IMR-90 (cell line): ENCODE data around the gene CCR5. TPM values are rescaled to one million over a fixed set of nuclear protein-coding genes. Genes with fewer than 3 reads are reported as not detected.
"Not testable (repeated sequence)": the region's sequence is repeated elsewhere in the genome, so short reads cannot be mapped to it uniquely, and the experiment has no call there.

Source experiments
- ATAC-seq: fragments of 200-7000 bp; cut with Tn5 transposase; 2 replicates; pipeline ENCODE4 v1.9.1; 2020; ENCODE audit warnings: low read depth, mild to moderate bottlenecking, moderate library complexity
- BruUV-seq: library from RNA; stranded (reverse); fragments of 400-500 nt; replicated peaks from 2 replicates; lab custom pipeline; 2021; lab: Mats Ljungman, UMichigan
- CTCF ChIA-PET: fragments of 300-600 bp; formaldehyde crosslinking; extraction: SDS; loops from one replicate; lab custom pipeline; 2021; ENCODE audit warnings: antibody characterized with exemption; lab: Yijun Ruan, JAX
- POLR2A ChIA-PET: fragments of 300-600 bp; sonication (Branson Sonifier 250); formaldehyde crosslinking; loops from one replicate; lab custom pipeline; 2022; ENCODE audit warnings: antibody characterized with exemption; ENCODE audit not compliant: unreplicated experiment; lab: Charles Lee
- DNase-seq: peaks from one replicate; pipeline ENCODE4 v3.0.0; 2013
- H2AFZ ChIP-seq: replicated peaks from 2 replicates; pipeline ENCODE3; 2013; ENCODE audit warnings: low read length, mild to moderate bottlenecking; ENCODE audit not compliant: poor library complexity
- H2AK5ac ChIP-seq: 2 replicates; pipeline ENCODE4 v1.6.1; 2013; ENCODE audit warnings: low read depth, low read length, inconsistent platforms
- H2AK9ac ChIP-seq: replicated peaks from 2 replicates; pipeline ENCODE3; 2013; ENCODE audit warnings: mild to moderate bottlenecking, low read depth, low read length, moderate library complexity; ENCODE audit not compliant: poor library complexity
- H2BK120ac ChIP-seq: 2 replicates; pipeline ENCODE4 v1.6.1; 2013; ENCODE audit warnings: low read depth, low read length, inconsistent platforms
- H2BK15ac ChIP-seq: 3 replicates; pipeline ENCODE4 v1.6.1; 2013; ENCODE audit warnings: low read depth, low read length, inconsistent platforms
- H2BK20ac ChIP-seq: 2 replicates; pipeline ENCODE4 v1.6.1; 2013; ENCODE audit warnings: low read depth, mild to moderate bottlenecking, inconsistent platforms, low read length, moderate library complexity
- H2BK5ac ChIP-seq: 2 replicates; pipeline ENCODE4 v1.6.1; 2013; ENCODE audit warnings: mild to moderate bottlenecking, low read depth, low read length, inconsistent platforms; ENCODE audit not compliant: poor library complexity, severe bottlenecking
- H3K14ac ChIP-seq: replicated peaks from 2 replicates; pipeline ENCODE4 v1.6.1; 2013; ENCODE audit warnings: low read depth, low read length, inconsistent platforms
- H3K18ac ChIP-seq: 2 replicates; pipeline ENCODE4 v1.6.1; 2013; ENCODE audit warnings: low read depth, low read length, control low read depth
- H3K23ac ChIP-seq: 2 replicates; pipeline ENCODE4 v1.6.1; 2013; ENCODE audit warnings: low read depth, low read length, inconsistent platforms
- H3K27ac ChIP-seq: 2 replicates; pipeline ENCODE4 v1.5.1; 2013; ENCODE audit warnings: mild to moderate bottlenecking, control low read depth, low read length; ENCODE audit not compliant: insufficient read depth
- H3K27me3 ChIP-seq: 2 replicates; pipeline ENCODE4 v1.6.1; 2013; ENCODE audit warnings: low read length; ENCODE audit not compliant: control insufficient read depth, insufficient read depth
- H3K36me3 ChIP-seq: 2 replicates; pipeline ENCODE4 v1.6.1; 2013; ENCODE audit warnings: low read length, mixed read lengths; ENCODE audit not compliant: control insufficient read depth, insufficient read depth
- H3K4ac ChIP-seq: 2 replicates; pipeline ENCODE4 v1.6.1; 2013; ENCODE audit warnings: low read depth, low read length, inconsistent platforms
- H3K4me1 ChIP-seq: 2 replicates; pipeline ENCODE4 v1.6.1; 2013; ENCODE audit warnings: low read length, mixed read lengths; ENCODE audit not compliant: control insufficient read depth, insufficient read depth
- H3K4me2 ChIP-seq: 2 replicates; pipeline ENCODE4 v1.6.1; 2013; ENCODE audit warnings: low read depth, mild to moderate bottlenecking, control low read depth, low read length, moderate library complexity
- H3K4me3 ChIP-seq: 2 replicates; pipeline ENCODE4 v1.5.1; 2013; ENCODE audit warnings: low read depth, mild to moderate bottlenecking, control low read depth, low read length, moderate library complexity; ENCODE audit not compliant: insufficient read depth
- H3K56ac ChIP-seq: 2 replicates; pipeline ENCODE4 v1.6.1; 2013; ENCODE audit warnings: low read length, inconsistent platforms; ENCODE audit not compliant: insufficient read depth; ENCODE audit errors: extremely low read depth
- H3K79me1 ChIP-seq, 2 experiments: 2 replicates each; pipeline ENCODE4 v1.6.1; 2013; ENCODE audit warnings: low read length in 2 of 2, inconsistent platforms in 1 of 2, low read depth in 1 of 2
- H3K9ac ChIP-seq: 2 replicates; pipeline ENCODE4 v1.6.1; 2013; ENCODE audit warnings: low read depth, low read length, control low read depth
- H3K9me1 ChIP-seq: 2 replicates; pipeline ENCODE4 v1.6.1; 2013; ENCODE audit warnings: low read length, inconsistent platforms; ENCODE audit not compliant: insufficient read depth
- H3K9me3 ChIP-seq: 2 replicates; pipeline ENCODE4 v1.6.1; 2013; ENCODE audit warnings: low read length; ENCODE audit not compliant: control insufficient read depth, insufficient read depth
- H4K20me1 ChIP-seq: 2 replicates; pipeline ENCODE4 v1.6.1; 2013; ENCODE audit warnings: low read length, inconsistent platforms; ENCODE audit not compliant: insufficient read depth
- H4K5ac ChIP-seq: 2 replicates; pipeline ENCODE4 v1.6.1; 2013; ENCODE audit warnings: mild to moderate bottlenecking, low read depth, low read length, control low read depth
- H4K8ac ChIP-seq, 2 experiments: 2 replicates each; pipeline ENCODE4 v1.6.1; 2013; ENCODE audit warnings: low read depth in 2 of 2, low read length in 2 of 2, control low read depth in 1 of 2, inconsistent platforms in 1 of 2
- H4K91ac ChIP-seq: 2 replicates; pipeline ENCODE4 v1.6.1; 2013; ENCODE audit warnings: low read depth, low read length, inconsistent platforms; ENCODE audit not compliant: insufficient read depth
- BHLHE40 ChIP-seq: fragments of 150-350 bp; IDR thresholded peaks from 2 replicates; pipeline ENCODE4 v1.6.1; 2016; ENCODE audit warnings: mild to moderate bottlenecking, low read depth, low read length
- CHD1 ChIP-seq: IDR thresholded peaks from 2 replicates; pipeline ENCODE4 v1.6.1; 2012; ENCODE audit warnings: low read depth, low read length, improper control_type of control experiment
- POLR2A ChIP-seq: IDR thresholded peaks from 2 replicates; pipeline ENCODE4 v1.6.1; 2012; ENCODE audit warnings: mild to moderate bottlenecking, low read depth, low read length
- RAD21 ChIP-seq: IDR thresholded peaks from 2 replicates; pipeline ENCODE4 v1.6.1; 2012; ENCODE audit warnings: low read length, improper control_type of control experiment
- RCOR1 ChIP-seq: IDR thresholded peaks from 2 replicates; pipeline ENCODE4 v1.6.1; 2012; ENCODE audit warnings: mild to moderate bottlenecking, low read length, improper control_type of control experiment; ENCODE audit not compliant: insufficient replicate concordance
- SMC3 ChIP-seq: fragments of 150-350 bp; IDR thresholded peaks from 2 replicates; pipeline ENCODE4 v1.6.1; 2016; ENCODE audit warnings: low read depth, mild to moderate bottlenecking, antibody characterized with exemption, low read length, moderate library complexity
- WGBS, 2 experiments: methylation state at CpG; one replicate each; pipeline versions ENCODE4 v1.1.5 to v1.1.7; 2013; ENCODE audit warnings: missing lambda C conversion rate in 2 of 2; ENCODE audit not compliant: insufficient read length in 1 of 2; ENCODE audit errors: extremely low coverage in 2 of 2; 5-methylcytosine and 5-hydroxymethylcytosine counted together
- dilution Hi-C: fragments of 300-500 bp; cut with HindIII; formaldehyde crosslinking; loops from one replicate; pipeline ENCODE4 v1.14.3; 2018; ENCODE audit warnings: low sequenced_read_pairs; ENCODE audit not compliant: unreplicated experiment
- in situ Hi-C: fragments of 300-500 bp; cut with MboI; formaldehyde crosslinking; loops from 3 replicates; pipeline ENCODE4 v1.14.3; 2019; ENCODE audit warnings: low sequenced_read_pairs, inconsistent platforms, mixed read lengths
- intact Hi-C: fragments of 100-400 bp; cut with micrococcal nuclease; formaldehyde crosslinking; loops from 2 replicates; pipeline ENCODE4 v1.10.0; 2022
- polyA plus RNA-seq, 3 experiments: library from polyadenylated mRNA; depleted of rRNA; stranded (reverse); fragments of >200 nt; gene quantifications; 2 replicates each; pipeline ENCODE4 v1.2.3, GENCODE V29; 2012; ENCODE audit warnings: low replicate concordance in 1 of 3
- total RNA-seq: library from RNA; depleted of rRNA; stranded (reverse); fragments of >200 nt; gene quantifications from 2 replicates; pipeline ENCODE4 v1.2.3, GENCODE V29; 2012
- TF ChIP-seq, protein P1 (sequence below): fragments of 150-350 bp; IDR thresholded peaks from 2 replicates; pipeline ENCODE4 v1.6.1; 2016; ENCODE audit warnings: low read depth, mild to moderate bottlenecking, low read length, moderate library complexity, borderline replicate concordance
- TF ChIP-seq, protein P2 (sequence below): fragments of 150-350 bp; IDR thresholded peaks from 2 replicates; pipeline ENCODE4 v1.6.1; 2017; ENCODE audit warnings: mild to moderate bottlenecking, antibody characterized with exemption, low read length, low read depth

CCR5 gene
- total and polyA plus RNA-seq, 2 of the 4 experiments (the other 2 are of a cell fraction), result not detected

DNA sequence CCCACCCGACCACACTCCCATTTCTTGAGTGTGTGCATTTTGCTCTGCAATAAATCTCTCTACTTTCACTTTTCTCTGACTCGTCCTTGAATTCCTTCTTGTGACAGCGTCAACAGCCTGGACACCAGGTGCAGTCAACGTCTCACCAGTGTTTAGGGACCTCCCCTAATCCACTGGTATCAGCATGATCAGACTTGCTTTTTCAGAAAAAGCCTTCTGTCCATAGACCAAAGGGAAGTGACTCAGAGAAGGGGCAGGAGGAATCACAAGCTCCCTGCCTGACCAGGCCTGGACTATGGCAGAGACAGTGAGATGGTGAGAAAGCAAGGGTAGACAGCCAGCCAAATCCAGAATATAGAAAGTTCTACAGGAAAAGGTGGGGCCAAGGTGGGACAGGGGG, 15.5 kb downstream of the CCR5 start:
- Histone ChIP-seq H3K27ac (no peak overlapping the region), H2BK5ac (no peak overlapping the region), H3K4me1 (no peaks in the 10 kb centered on the region), H3K4me2 (peak overlapping the region; percentile 32; the same call in 1 of the 2 replicates), H3K14ac (no peak overlapping the region), H3K23ac (no peak overlapping the region), H4K20me1 (no peaks in the 10 kb centered on the region), H3K56ac (no peak overlapping the region), H3K36me3 (no peaks in the 10 kb centered on the region), H3K9me1 (peaks cover 4% of the 10 kb centered on the region), H3K4me3 (no peak overlapping the region), H4K8ac (no peak overlapping the region), H2AK9ac (no peak overlapping the region), H3K79me1 (no peaks in the 10 kb centered on the region), H3K9me3 (peaks cover 2% of the 10 kb centered on the region; the same call in 1 of the 2 replicates), H3K18ac (no peak overlapping the region), H2AK5ac (peak overlapping the region; percentile 14; the same call in 1 of the 2 replicates), H2BK20ac (no peak overlapping the region), H3K4ac (no peak overlapping the region), H3K27me3 (peaks cover 29% of the 10 kb centered on the region), H2AFZ (peak overlapping the region; percentile 78), H2BK120ac (no peak overlapping the region), H2BK15ac (no peak overlapping the region), H4K5ac (no peak overlapping the region), H4K91ac (no peak overlapping the region), H3K9ac (no peak overlapping the region)
- dilution Hi-C loops, result no loop called here
- in situ Hi-C loops, result no loop called here
- ATAC-seq, result peak; percentile 73
- BruUV-seq, result no TSS peak
- intact Hi-C loops, result no loop called here
- WGBS, 2 experiments, result no CpG with 5 or more reads among the region's 4 CpGs
- ChIA-PET CTCF (interaction anchor here (1.0 to 1.4 kb wide), 2 partner anchors 8 to 14 kb away, joined by 3 to 4 read pairs; no protein-coding TSS in a partner anchor), POLR2A (no interaction called here)
- no peak for TF ChIP-seq POLR2A
- TF ChIP-seq RAD21, result no peak
- no peak for TF ChIP-seq RCOR1
- TF ChIP-seq BHLHE40, result no peak
- TF ChIP-seq, protein P1, sequence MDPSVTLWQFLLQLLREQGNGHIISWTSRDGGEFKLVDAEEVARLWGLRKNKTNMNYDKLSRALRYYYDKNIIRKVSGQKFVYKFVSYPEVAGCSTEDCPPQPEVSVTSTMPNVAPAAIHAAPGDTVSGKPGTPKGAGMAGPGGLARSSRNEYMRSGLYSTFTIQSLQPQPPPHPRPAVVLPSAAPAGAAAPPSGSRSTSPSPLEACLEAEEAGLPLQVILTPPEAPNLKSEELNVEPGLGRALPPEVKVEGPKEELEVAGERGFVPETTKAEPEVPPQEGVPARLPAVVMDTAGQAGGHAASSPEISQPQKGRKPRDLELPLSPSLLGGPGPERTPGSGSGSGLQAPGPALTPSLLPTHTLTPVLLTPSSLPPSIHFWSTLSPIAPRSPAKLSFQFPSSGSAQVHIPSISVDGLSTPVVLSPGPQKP, result no peak
- TF ChIP-seq, protein P2, sequence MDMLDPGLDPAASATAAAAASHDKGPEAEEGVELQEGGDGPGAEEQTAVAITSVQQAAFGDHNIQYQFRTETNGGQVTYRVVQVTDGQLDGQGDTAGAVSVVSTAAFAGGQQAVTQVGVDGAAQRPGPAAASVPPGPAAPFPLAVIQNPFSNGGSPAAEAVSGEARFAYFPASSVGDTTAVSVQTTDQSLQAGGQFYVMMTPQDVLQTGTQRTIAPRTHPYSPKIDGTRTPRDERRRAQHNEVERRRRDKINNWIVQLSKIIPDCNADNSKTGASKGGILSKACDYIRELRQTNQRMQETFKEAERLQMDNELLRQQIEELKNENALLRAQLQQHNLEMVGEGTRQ, result no peak
- TF ChIP-seq SMC3, result no peak
- TF ChIP-seq CHD1, result no peak
- DNase-seq, result peak; percentile 52

GRCh38 chr3:46388847-46389246, 18.1 kb downstream of the CCR5 start:
- POLR2A ChIA-PET, H2AK9ac ChIP-seq, H3K18ac ChIP-seq, H3K79me1 ChIP-seq, ATAC-seq, H3K23ac ChIP-seq, H3K56ac ChIP-seq, H4K8ac ChIP-seq, H3K36me3 ChIP-seq, H3K4ac ChIP-seq, H2AFZ ChIP-seq, H2BK5ac ChIP-seq, H3K14ac ChIP-seq, H3K9me1 ChIP-seq, H2BK120ac ChIP-seq, intact Hi-C loops, H2BK15ac ChIP-seq, H3K4me2 ChIP-seq, BruUV-seq, H3K4me1 ChIP-seq, H2BK20ac ChIP-seq, H3K27ac ChIP-seq, H4K91ac ChIP-seq, DNase-seq, in situ Hi-C loops, H3K9me3 ChIP-seq, H4K20me1 ChIP-seq, dilution Hi-C loops, H2AK5ac ChIP-seq, H3K4me3 ChIP-seq, CTCF ChIA-PET, H4K5ac ChIP-seq, H3K9ac ChIP-seq: not testable (repeated sequence)
- H3K27me3 ChIP-seq, result peaks cover 15% of the 10 kb centered on the region
- WGBS, 2 experiments, result 89% methylated on average over 4 of the region's 4 CpGs; no CpG with 5 or more reads in 1 of the 2 experiments
